Fibroblast of peridontal ligament (primary cell): ENCODE results near the gene CD244.
"Not testable (repeated sequence)": the region's sequence is repeated elsewhere in the genome, so short reads cannot be mapped to it uniquely, and the experiment has no call there.

Source experiments
- DNase-seq: peaks from one replicate; pipeline ENCODE4 v3.0.0-alpha.2; 2010; ENCODE audit errors: extremely low read depth

Gene CD244, protein sequence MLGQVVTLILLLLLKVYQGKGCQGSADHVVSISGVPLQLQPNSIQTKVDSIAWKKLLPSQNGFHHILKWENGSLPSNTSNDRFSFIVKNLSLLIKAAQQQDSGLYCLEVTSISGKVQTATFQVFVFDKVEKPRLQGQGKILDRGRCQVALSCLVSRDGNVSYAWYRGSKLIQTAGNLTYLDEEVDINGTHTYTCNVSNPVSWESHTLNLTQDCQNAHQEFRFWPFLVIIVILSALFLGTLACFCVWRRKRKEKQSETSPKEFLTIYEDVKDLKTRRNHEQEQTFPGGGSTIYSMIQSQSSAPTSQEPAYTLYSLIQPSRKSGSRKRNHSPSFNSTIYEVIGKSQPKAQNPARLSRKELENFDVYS

DNA sequence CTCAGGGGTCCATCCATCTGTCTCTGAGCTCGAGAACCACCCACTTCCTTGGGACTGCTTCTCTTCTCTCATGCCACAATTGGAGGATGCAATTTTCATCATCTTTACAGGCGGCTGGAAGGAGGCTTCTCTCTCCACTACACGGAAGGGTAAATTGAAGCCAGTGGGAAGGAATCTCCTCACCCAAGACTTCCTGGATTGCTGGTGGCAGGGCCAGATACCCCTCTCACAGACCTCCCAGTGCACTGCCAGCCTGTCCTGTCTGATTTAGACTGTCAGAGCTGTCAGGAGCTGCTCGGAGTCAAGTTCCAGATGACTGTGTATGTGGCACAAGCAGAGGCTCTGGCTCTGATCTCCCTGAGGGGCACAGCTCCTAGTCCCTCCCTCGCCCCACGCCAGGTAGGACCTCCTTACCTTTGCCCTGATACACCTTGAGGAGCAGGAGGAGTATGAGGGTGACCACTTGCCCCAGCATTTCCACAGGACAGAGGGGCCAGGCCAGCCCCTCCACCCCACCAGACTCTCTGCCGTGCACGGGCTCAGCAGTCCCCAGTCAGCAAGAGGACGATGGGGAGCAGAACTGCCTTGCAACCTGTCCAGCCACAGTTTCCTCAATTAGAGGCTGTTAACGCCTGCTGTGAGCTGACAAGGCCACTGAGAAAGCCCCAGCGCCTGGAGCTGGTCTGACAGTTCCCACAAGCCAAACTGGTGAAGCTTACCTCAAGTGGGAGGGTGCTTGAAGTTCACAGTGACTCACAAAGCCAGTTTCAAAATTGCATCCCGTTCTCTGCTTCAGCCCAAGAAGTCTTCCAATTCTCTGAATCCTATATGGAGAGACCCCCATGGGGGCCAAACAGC lies at the start of gene CD244:
Gene CD244, minus strand, starts transcription at position 685 of the 858 bp plus-strand sequence. Its CDS starts 210 bp downstream, at position 475.
- DNase-seq = no peak

DNA sequence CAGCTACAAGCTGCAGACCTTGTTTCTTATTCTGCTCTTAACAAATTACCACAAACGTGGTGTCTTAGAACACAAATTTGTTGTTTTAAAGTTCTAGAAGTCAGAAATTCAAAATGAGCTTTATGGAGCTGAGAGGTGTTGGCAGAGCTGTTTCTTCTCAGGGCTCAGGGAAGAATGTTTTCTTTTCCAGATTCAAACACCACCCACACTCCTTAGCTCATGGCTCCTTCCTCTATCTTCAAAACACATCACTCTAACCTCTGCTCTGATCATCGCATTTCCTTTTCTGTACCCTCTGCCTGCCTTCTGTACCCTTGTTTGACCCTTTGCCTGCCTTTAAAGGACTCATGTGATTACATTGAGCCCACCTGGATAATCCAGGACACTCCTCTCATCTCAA lies 49.2 kb upstream of the CD244 start:
- DNase-seq = no peak

DNA sequence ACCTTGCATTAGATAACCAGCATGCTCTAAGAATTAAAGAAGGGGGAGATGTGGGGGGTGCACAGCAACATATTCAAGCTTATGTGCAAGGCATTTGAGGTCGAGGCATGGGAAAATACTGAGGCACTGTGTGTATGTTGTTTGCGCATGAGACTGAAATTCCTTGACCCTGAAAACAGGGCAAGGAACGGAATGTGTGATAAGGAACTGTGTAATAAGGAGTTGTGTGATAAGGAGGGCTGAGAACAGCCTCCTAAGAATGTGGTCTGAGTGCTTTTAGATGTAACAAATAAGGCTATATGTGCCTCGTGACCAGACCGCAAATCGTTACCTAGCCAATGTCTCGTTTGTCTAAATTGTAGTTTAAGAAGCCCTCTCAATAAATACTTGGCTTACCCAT lies 48.8 kb upstream of the CD244 start:
- DNase-seq = no peak

DNA sequence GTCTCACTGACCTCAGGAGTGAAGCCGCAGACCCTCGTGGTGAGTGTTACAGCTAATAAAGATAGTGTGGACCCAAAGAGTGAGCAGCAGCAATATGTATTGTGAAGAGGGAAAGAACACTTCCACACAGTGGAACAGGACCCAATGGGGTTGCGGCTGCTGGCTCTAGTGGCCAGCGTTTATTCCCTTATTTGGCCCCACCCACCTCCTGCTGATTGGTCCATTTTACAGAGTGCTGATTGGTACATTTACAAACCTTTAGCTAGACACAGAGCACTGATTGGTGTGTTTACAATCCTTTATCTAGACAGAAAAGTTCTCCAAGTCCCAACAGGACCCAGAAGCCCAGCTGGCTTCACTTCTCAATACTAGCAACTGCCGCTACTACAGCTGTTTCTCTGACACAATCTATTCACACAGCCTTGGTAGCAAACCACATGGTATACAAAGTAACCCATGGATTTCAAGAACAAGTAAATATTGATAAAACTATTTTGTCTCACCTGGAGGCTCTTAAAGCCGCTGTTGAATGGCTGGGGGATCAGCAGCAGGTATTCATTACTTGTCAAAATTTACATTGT lies 47.6 kb upstream of the CD244 start:
- no peak for DNase-seq

DNA sequence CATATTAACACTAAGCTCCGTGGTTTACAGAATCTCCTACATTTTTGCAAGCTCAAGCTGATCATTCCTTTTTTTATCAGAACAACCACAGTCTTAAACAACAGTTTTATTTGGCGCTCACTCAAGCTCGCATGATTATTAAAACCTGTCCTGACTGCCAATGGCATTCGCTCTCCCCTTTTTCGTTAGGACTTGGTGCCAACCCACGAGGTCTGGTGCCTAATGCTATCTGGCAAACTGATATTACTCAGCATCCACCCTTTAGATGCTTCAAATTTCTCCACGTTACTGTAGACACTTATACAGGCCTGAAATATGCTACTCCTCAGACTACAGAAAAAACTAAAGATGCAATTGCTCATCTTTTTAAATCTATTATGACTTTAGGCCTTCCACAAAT lies 45.3 kb upstream of the CD244 start:
- DNase-seq = no peak

DNA sequence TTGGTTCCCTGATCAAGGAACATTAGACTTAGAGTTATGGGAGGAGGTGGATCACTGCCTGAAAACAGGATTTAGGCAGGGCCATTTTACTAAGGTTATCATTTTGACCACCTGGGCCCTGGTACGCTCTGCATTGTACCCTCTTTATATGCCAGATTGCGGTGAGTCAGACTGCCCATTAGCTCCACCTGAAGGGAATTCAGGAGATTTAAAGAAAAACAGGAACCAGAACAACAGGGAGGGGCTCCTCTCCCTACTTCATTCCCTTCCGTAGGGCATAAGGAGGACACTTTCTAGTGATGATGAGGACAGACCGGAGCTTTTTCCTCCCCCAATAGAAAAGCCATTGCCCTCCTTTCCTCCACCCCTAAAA lies 42.9 kb upstream of the CD244 start:
- no peak for DNase-seq

DNA sequence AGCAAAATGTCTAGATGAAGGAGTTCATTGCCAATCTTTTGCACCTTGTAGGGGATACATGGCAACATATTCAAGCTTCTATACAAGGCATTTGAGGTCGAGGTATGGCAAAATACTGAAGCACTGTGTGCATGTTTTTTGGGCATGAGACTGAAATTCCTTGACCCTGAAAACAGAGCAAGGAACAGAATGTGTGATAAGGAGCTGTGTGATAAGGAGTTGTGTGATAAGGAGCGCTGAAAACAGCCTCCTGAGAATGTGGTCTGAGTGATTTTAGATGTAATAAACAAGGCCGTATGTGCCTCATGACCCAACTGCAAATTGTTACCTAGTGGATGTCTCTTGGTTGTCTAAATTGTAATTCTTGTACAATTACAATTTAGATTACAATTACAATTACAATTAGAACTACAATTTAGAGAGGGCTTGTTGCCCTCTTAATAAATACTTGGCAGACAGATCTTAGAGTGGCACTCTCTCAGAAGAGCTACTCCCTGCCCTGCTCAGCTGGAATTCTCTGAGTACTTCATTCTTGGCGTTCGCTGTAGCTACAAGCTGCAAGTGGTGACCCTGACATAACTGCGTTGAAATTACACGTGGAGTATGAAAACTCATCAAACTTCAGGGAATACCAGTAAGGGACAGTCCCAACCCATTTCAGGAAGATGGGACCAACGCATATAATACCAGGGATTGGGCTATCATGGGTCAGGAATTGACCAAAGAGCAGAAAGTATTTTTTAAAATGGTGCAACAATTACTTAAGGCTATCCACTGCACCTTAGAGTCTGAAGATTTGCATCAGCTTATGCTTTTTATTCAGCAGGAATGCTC lies 42.3 kb upstream of the CD244 start:
- no peak for DNase-seq

DNA sequence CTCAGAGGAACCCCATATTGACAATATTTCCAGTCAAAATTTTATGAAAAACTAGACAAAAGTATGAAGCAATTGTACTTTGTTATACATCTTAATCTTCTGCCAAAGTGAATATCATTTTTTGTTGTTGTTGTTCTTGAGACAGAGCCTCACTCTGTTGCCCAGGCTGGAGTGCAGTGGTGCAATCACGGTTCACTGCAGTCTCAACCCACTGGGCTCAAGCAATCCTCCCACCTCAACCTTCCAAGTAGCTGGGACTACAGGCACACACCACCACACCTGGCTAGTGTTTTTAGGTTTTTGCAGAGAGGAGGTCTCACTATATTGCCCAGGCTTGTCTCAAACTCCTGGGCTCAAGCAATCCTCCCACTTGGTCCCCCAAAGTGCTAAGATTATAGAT lies 39.6 kb upstream of the CD244 start:
- DNase-seq = not testable (repeated sequence)

DNA sequence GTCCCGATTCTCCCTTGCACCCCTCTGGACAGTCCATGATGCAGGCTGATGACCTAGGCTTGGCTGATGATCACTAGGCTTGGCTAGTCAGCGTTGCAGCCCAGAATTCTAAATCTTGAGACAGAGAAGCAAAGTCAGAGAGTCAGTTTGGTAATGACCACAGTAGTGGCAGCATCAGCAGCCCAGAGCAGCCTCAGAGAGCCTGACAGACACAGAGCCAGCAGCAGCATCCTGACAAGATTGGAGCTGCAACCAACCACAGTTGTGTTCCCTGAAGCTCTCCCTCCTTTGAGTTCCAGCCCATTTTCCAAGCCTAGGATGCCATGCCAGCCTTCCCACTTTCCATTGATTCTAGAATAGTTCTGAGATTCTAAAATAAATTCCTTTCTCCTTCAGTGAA lies 39.1 kb upstream of the CD244 start:
- DNase-seq = no peak

DNA sequence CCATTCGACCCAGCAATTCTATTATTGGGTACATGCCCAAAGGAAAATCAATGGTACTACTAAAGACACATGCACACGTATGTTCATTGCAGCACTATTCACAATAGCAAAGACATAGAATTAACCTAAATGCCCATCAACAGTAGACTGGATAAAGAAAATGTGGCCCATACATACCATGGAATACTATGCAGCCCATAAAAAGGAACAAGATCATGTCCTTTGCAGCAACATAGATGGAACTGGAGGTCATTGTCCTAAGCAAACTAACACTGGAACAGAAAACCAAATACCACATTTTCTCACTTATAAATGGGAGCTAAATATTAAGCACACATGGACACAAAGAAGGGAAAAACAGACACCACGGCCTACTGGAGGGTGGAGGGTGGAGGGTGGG lies 38.0 kb upstream of the CD244 start:
- not testable (repeated sequence) for DNase-seq

DNA sequence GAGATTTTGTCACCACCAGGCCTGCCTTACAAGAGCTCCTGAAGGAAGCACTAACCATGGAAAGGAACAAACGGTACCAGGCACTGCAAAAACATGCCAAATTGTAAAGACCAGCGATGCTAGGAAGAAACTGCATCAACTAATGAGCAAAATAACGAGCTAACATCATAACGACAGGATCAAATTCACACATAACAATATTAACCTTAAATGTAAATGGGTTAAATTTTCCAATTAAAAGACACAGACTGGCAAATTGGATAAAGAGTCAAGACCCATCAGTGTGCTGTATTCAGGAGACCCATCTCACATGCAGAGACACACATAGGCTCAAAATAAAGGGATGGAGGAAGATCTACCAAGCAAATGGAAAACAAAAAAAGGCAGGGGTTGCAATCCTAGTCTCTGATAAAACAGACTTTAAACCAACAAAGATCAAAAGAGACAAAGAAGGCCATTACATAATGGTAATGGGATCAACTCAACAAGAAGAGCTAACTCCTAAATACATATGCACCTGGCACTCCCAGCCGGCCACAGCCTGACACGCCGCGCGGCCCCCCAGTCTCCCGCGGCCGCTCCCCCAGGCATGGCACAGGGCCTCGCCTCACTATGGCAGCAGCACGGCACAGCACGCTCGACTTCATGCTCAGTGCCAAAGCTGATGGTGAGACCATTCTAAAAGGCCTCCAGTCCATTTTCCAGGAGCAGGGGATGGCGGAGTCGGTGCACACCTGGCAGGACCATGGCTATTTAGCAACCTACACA lies 31.9 kb upstream of the CD244 start:
- DNase-seq = not testable (repeated sequence)

DNA sequence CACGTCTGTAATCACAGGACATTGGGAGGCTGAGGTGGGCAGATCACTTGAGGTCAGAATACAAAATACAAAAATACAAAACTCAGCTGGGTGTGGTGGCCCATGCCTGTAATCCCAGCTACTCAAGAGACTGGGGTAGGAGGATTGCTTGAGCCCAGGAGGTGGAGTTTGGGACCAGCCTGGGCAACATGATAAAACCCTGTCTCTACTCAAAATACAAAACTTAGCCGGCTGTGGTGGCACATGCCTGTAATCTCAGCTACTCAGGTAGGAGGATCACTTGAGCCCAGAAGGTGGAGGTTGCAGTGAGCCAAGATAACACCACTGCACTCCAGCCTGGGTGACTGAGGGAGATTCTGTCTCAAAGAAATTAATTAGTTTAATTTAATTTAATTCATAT lies 28.8 kb upstream of the CD244 start:
- DNase-seq = no peak

DNA sequence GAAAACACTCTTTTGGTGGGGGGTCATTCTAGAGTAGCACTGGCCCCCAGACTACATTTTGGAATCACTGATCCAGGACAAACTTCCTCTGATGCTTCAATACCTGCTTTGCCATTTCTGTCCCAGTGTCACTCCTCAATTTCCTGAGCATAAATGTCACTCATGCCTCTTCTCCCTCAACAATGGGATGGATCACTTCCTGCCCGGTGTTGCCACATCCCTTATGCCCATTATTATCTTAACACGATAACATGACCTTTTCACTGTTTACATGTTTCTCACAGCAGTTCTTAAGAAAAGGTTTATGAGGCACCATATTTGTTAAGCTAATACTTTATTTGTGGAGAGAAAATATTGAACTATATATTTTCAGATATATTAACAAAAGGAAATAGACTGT lies 26.2 kb upstream of the CD244 start:
- no peak for DNase-seq

DNA sequence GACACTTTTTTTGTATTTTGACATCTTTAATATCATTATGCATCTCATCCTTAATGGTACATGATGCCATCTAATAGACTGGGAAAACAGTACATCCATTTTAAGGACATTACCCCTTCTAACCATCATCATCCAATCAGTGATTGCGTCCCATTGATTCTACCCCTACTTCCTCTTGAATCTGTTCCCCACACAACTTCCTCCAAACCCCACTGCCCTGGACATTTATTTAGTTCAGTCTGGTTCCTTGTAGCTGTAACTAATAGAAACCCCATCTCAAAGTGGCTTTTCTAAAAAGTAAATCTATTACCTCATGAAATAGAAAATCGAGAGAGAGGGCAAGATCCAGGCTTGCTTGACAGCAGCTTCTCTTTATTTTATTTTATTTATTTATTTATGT lies 24.4 kb upstream of the CD244 start:
- DNase-seq = no peak

DNA sequence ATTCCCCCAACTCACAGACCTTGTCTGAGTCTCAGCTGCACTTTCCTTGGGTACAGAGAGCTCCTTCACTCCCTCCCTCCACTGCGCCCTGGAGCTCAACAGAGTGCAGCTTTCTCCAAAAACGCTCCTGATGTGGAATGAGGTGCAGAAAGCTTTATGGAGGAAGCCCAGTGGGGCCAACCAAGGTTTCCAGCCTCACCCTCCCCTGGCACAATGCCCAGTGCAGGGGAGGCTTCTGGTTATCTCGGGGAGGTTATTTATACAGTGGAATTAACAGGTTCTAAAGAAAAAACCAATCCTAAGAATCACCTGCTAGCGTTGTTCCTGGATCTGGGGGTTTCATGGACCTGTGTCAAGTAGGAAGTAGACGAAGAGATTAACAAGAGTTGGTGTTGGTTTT lies 22.4 kb upstream of the CD244 start, which contains the start of gene ITLN1:
Gene ITLN1, minus strand, starts transcription at position 139 of the 400 bp plus-strand sequence. CDS start 303 bp downstream, outside the sequence.
- DNase-seq = no peak

DNA sequence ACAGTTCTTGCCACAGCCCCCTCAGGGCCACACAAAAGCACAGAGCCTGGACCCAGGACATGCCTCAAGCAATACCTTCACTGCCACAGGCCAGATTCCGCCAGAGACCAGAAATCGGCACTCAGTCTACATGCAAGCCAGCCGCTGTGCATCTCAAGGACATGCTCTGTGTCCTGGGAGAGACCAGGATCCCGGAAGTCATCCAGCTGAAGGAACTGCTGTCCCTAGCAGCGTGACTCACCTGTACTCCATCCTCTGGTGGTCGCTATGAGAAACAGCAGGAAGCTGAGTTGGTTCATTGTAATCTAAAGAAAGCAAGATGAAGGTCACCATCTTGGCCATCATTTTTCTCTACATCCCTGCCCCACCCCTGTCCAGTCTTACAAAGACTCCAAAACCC lies 21.9 kb upstream of the CD244 start:
- no peak for DNase-seq

DNA sequence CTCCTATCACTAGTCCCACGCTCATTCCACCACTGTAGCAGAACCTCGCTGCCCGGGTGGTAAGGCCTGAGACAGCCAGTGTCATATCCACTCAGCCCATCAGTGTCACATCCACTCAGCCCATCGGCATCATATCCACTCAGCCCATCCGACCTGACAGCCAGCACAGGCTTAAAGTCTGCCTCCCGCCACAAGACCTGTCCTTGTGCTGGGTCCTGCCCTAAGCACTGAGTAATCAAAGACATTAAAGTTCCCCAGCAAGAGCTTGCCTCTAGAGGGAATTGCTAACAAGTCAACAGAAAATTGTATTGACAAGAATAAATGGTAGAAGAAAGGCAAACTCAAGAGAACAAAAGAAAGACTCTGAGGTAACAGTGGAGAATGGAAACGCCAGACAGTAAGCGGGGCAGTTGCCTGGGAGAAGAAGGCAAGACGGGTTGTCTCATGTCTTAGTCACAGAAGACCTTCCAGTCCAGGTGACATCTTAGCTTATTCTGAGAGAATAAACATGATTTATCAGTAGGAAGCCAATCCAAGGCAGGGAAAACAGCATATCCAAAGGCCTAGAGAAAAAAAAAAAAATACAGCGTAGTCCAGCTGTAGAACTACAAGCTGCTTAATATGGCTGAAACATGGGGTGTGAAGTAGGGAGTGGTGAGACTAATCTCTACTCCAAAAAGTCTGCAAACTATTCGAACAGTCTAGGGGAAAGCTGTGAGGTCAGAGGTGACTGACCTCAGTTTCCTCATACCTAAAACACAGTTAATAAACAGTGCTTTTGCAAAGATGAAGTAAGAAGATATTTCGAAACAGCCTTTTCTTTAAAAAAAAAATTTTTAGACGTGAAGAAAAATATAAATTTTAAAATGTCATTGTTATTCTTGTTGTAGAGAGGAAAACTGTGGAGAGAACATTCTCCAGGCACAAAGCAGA lies 21.2 kb upstream of the CD244 start:
- DNase-seq = no peak

DNA sequence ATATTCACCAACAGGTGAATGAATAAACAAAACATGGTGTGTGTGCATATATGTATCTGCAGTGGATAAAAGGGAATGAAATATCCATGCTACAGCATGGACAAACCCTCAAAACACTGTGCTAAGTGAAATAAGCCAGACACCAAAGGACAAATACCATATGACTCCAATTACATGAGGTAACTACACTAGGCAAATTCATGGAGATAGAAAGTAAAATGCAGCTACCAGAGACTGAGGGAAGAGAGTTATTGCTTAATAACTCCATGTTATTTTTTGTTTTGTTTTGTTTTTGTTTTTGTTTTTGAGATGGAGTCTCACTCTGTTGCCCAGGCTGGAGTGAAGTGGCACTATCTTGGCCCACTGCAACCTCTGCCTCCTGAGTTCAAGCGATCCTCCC lies 19.9 kb upstream of the CD244 start:
- no peak for DNase-seq

DNA sequence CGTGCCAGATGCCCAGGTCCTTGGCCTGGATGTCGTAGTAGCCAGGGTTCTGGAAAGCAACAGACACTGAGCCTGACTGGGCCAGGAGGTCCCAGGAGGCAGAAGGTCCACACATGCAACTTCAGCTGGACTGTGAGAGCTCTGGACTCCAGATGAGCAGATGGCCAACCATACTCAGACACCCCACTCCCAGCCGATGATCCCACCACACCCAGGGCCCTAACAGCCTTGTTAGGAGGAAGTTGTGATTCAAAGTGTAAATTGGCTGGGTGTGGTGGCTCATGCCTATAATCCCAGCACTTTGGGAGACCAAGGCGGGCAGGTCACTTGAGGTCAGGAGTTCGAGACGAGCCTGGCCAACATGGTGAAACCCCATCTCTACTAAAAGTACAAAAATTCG lies 18.6 kb upstream of the CD244 start:
- not testable (repeated sequence) for DNase-seq

DNA sequence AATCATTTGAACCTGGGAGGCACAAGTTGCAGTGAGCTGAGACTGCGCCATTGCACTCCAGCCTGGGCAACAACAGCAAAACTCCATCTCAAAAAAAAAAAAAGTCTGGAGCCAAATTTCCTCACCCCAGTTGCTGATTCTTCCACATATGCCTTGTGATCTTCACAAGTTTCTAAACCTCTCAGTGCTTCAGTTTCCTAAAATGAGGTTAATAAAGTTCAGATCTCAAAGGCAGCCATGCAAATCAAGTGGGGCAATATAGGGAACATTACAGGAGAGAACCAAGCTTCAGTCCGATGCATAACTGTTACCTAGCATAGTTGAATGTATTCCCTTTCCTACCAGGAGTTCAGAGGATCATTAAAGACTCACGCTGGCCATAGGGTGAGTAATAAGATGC lies 17.5 kb upstream of the CD244 start:
- DNase-seq = no peak
